Pulmonary artery endothelial cell (primary cell): ENCODE results near the gene PPP2R1A. TPM values are rescaled to one million over a fixed set of nuclear protein-coding genes. Genes with fewer than 3 reads are reported as not detected.

Experiments used
- DNase-seq: peaks from one replicate; pipeline ENCODE4 v3.0.0-alpha.2; 2011; ENCODE audit warnings: low read depth, low spot score
- total RNA-seq: library from RNA; depleted of rRNA; stranded (reverse); fragments of >200 nt; gene quantifications from 2 replicates; pipeline ENCODE4 v1.2.3, GENCODE V29; 2014

Gene PPP2R1A
- 116 and 221 TPM in 2 replicates for total RNA-seq

- peak; percentile 100 for DNase-seq
These were observed at the start of gene PPP2R1A for GRCh38 chr19:52189735-52190486. Gene PPP2R1A (plus strand): TSS chr19:52190052. CDS start chr19:52190097, 45 bp downstream.

GRCh38 chr19:52141203-52141602 is 48.6 kb upstream of the PPP2R1A start:
- no peak for DNase-seq

GRCh38 chr19:52142001-52142595 is 47.8 kb upstream of the PPP2R1A start:
- DNase-seq: no peak

DNA sequence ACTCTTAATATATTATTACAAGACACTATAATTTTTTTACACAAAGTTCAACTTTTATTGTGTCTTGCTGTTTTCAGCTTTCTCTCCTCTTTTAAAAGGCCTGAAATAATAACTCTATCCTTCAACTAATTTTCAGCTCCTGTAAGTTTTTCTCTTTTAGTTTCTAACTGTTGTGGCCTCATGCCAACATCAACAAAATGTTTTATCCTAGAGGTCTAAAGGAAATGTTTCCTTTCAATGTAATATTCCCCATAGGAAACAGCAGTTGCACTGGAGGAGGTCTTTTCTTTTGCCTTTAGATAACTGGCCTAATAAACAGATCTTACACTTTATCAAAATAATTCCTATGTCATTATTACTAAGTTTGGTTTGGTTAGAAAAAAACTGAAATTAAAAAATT is 41.6 kb upstream of the PPP2R1A start:
- DNase-seq: no peak

DNA sequence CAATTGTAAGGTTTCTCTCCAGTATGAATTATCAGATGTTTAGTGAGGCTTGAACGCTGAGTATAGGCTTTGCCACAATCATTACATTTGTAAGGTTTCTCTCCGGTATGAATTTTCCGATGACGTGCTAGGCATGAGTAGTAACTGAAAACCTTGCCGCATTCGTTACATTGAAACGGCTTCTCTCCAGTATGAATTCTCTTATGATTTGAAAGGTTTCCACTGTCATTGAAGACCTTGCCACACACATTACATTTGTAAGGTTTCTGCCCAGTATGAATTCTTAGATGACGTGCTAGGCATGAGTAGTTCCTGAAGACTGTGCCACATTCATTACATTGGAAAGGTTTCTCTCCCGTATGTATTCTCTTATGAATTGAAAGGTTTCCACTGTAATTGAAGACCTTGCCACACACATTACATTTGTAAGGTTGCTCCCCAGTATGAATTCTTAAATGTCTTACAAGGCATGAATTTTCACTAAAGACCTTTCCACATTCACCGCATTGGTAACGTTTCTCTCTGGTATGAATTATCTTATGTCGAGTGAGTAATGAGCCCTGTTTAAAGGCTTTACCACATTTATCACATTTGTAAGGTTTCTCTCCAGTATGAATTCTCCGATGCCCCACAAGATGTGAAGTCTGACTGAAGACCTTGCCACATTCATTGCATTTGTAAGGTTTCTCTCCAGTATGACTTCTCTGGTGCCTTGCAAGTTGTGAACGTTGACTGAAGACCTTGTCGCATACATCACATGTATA is 34.1 kb upstream of the PPP2R1A start:
- DNase-seq: no peak

- DNase-seq: no peak
These were observed 19.5 kb upstream of the PPP2R1A start for GRCh38 chr19:52170304-52170703.

- DNase-seq: no peak
These were observed 19.0 kb upstream of the PPP2R1A start for GRCh38 chr19:52170863-52171320.

DNA sequence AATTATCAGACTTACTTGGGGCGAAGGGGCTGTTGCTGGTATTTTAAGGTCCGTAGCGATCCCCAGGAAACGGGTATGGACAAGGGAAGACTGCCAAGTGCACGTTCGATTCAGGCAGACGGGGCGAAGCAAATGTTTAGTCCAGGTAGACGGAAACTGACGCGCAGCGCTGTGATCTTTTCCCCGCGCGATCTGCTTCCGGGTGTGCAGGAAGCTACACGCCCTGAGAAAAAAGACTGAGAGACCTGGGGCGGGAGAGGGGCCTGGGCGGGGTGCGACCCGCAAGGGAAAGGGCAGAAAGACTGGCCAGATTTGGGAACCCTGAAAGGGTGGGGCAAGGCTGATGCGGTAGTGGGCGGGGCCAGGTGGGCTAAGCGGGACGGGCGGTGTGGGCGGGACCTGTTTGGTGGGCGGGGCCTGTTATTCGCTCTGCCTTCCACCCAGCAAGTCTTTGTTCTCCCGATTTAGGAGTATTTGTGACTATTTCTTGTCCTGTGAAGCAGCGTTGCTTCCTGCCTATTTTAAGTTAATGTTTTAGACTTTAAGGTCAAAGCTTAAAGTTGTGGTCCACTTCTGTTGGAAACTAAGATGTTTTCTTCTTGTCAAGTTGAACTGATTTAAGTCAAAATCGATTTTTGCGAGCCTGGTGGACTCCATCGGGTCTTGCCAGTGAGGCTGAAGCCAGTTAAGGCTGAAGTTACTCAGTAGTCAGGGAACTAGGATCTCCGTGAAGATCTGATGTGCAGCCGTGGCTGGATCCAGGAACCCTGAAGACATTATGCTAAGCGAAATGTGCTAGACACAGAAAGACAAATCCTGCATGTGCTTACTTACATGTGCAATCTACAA is 18.3 kb upstream of the PPP2R1A start, which contains the start of gene ZNF836:
Gene ZNF836, minus strand, starts transcription at position 301 of the 849 bp plus-strand sequence. CDS start 3,549 bp downstream, outside the sequence.
- no peak for DNase-seq

DNA sequence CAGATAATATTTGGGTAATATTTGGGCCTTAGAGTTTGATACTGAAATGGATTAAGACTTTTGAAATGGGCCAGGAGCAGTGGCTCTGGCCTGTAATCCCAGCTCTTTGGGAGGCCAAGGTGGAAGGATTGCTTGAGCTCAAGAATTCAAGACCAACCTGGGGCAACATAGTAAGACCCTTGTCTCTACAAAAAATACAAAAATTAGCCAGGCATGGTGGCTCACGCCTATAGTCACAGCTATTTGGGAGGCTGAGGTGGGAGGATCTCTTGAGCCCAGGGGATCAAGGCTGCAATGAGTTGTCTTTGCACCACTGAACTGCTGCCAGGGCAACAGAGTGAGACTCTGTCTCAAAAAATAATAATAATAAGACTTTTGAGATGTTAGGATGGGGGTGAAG is 17.5 kb upstream of the PPP2R1A start:
- DNase-seq: no peak

GRCh38 chr19:52176574-52176973 is 13.3 kb upstream of the PPP2R1A start:
- no peak for DNase-seq

DNA sequence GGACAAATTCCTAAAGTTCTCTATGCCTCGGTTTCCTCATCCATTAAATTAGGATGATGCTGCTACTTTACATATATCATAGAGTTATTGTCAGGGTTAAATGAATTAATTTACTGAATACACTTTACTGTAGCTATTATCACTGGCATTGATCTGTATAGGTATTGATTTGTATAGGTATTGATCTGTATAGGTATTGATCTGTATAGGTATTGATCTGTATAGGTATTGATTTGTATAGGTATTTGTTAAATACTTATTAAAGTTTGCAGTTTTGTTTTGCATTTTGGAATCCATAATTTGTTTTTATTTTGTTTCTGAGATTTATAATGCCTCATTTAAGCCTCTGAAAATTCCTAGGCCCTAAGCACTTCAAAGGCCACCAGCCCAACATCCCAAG is 2.4 kb upstream of the PPP2R1A start:
- no peak for DNase-seq

DNA sequence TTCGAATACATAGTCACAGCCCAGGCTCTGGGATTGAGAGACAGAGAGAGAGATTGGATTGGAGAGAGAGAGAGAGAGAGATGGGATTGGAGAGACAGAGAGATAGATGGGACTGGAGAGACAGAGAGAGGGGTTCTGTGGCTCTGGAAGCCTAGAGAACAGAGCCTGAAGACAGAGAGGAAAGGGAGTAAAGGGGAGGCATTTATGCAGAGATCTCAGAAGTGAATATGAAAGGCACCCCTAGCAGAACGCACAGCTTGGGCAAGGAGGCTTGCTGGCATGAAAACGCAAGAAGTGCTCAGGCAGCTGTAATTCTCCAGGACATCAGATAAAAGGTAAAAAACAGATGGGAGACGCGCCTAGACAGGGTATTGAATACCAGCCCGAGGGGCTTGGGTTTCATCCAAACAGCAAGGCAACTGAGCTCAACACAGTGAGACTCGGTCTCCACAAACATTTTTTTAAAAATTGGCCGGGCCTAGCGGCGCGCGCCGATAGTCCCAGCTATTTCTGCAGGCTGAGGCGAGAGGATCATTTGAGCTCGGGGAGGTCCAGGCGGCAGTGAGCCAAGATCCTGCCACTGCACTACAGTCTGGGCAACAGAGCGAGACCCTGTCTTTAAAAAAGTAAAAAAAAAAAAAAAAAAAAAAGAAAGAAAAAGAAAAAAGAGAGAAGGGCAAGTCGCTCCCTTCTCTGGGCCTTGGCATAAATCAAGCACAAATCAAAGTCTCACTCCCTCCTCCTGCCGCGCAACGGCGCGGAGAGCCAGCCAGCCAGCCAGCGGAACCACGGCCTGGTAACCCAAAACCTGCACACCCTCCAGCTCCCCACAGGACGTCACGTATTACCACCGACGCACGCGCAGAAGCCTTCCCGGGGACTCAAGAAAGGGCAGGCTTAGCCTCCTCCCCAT is 774 bp upstream of the PPP2R1A start:
- no peak for DNase-seq

GRCh38 chr19:52190487-52191293 is 838 bp downstream of the PPP2R1A start:
- no peak for DNase-seq

GRCh38 chr19:52191389-52191788 is 1.5 kb downstream of the PPP2R1A start:
- DNase-seq: no peak

DNA sequence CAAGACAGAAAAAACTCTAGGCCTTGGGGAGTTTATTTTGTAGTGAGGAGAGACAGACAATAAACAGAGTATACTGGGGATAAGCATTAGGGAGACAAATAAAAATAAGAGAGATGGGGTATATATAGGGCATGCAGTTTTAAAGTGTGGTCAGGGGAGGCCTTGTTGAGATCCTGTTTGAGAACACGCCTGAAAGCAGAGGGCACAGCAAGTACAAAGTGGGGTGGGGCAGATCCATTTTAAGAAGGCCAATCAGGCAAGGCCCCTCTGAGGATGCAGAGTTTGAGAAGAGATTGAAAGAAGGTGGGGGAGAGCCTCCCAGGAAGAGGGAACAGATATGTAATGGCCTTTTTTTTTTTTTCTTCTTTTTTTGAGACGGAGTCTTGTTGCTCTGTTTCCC is 2.1 kb downstream of the PPP2R1A start:
- DNase-seq: no peak

GRCh38 chr19:52196256-52196967 is 6.6 kb downstream of the PPP2R1A start:
- no peak for DNase-seq

- DNase-seq: no peak
These were observed 8.1 kb downstream of the PPP2R1A start for GRCh38 chr19:52197964-52198363.

- DNase-seq: no peak
These were observed 8.8 kb downstream of the PPP2R1A start for GRCh38 chr19:52198678-52199077.

GRCh38 chr19:52200044-52200443 is 10.2 kb downstream of the PPP2R1A start:
- no peak for DNase-seq
